Measurements from ENCODE around the gene URB2.

- TF ChIP-seq CTCF (IDR thresholded peaks at IDR 0.05; ENCODE audit: insufficient read depth, low read depth, low read length) (no peak), EZH2 (IDR thresholded peaks at IDR 0.05; ENCODE audit: insufficient read depth, low read length) (no peak)
Measured at GRCh38 chr1:229694053-229694693, 68.1 kb downstream of the URB2 start.
